NK-92 treated with Interleukin-12 subunit alpha and Interleukin-12 subunit beta, amount 100 ng/mL, for 24 hours (cell line): ENCODE data around the gene DNAI2.

Experiments
- DNase-seq: peaks from one replicate; lab custom pipeline; 2025; lab: John Stamatoyannopoulos, UW

DNAI2 gene

DNA sequence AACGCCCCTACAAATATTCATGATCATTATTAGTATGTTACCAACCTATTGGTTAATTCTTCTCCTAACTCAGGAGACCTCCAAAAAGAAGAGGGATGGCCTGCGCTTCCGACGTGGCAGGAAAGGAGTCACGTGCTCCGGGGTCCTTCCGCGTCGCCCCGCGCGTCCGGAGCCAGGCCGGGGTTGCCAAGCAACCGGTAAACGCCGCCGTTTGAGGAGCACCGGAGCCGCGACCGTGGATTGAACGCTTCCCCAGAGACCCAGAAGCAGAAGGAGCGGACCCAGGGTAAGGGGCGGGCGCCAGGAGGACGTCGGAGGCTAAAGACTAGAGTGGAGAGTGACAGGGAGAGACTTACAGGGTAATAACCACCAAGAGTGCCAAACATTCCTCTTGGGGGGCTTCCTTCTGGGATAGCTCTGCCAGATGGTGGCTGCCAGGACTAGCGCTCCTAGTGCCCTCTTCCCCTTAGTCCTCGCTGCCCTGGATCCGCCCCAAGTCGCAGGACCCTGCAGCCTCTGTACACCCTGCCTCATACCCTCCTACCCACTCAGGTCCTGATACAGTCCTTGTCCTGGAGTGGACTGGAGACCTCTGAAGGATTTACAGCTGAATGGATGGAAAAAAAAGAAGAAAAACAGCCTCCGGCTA is at the start of gene DNAI2:
Gene DNAI2 (plus strand): TSS at position 175 of the 649 bp plus-strand sequence. CDS start 7,584 bp downstream, outside the sequence.
- no peak for DNase-seq

GRCh38 chr17:74224959-74225725 is 48.9 kb upstream of the DNAI2 start:
- no peak for DNase-seq

DNA sequence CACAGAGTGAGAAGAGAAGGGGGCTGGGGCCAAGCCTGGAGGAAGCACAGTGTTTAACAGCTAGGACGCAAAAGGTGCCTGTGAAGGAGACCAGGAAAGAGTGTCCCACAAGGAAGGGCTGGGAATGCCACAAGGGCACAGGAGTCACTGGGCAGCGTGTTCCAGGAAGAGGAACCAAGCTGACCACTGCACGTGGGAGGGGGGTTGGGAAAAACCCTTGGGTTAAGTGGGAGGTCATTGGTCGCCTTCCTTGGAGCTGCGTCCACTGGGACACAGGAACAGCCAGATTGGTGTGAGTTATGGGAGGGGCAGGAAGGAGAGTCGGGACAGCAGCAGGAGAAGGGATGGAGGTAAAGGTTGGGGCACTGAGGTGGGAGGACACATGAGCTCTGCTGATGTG is 47.8 kb upstream of the DNAI2 start:
- DNase-seq, result no peak

DNA sequence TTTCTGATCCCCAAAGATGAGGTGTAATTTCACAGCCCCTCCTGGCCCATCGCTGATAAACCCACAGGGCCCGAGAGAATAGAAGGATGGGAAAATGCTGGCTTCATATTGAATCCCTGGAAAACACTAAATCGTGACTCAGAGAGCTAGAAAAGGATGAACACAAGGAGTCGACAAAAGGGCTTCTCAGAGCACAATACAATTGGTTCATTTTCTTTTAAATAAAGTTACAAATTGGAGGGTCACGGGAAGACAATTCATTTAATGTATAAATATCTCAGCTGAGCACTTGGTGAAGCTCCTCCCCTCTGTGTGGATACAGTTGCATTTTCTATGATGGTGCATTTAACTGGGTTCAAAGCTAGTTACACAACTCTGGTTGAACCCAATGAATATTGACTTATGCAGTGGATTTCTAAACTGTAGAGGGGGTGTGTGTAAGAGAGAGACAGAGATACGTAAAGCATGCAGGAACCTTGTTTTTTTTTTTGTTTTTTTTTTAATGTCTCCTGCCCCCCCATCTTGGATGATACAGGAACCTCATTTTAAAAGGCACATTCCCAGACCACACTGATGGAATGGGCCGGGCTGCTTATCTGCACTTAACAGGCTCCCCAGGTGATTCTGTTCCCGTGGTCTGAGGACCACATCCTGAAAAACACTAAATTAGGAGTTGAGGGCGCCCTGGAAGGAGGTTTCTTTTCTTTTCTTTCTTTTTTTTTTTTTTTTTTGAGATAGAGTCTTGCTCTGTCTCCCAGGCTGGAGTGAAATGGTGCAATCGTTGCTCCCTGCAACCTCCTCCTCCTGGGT is 46.6 kb upstream of the DNAI2 start:
- DNase-seq, result no peak

DNA sequence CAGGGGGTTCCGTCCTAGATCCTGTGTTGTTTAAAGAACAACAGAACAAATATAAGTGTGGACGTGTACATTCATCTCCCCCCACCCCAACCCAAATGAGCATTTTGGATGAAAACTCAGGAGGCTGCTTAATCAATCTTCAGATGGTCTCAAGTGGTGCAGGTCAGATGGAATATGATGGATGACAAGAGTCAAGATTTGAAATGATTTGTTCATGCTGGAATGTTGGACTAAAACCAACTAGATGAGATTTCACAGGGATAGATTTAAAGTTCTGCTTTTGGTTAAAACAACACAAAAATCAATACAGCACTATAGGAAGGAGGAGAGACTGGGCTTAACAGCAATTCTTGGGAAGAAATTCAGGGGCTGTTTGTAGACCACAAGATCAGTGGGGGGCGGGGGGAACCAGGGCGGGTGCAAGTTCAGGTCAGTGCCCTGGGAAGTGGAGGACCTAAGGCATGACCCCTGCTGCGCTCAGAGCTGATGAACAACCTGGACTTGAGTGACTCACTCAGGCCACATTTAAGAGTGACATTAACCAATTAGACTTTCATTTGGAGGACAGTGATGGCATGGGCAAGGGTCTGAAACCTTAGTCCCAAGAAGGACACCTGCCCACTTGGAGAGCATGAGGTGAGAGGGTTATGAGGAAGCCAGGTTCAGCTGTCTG is 45.6 kb upstream of the DNAI2 start:
- DNase-seq, result no peak

GRCh38 chr17:74230896-74231295 is 43.1 kb upstream of the DNAI2 start:
- DNase-seq, result no peak

GRCh38 chr17:74231928-74232907 is 41.8 kb upstream of the DNAI2 start:
- DNase-seq, result no peak

DNA sequence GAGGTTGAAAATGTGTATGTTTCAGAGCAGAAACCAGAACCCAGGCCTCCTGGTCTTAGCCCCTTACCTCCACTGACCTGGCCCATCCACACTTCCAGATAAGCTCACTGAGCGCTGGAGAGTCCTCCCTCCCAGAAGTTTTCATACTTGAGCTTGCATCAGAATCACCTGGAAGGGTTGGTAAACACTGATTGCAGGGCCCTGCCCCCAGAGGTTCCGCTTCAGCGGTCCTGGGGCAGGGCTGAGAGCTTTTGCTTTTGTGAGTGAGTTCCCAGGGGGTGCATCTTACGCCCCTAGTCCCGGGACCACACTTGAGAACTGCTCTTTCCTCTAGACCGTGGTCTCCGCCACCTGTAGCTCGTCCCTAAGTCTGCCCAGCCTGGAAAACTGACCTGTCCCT is 40.1 kb upstream of the DNAI2 start:
- no peak for DNase-seq

DNA sequence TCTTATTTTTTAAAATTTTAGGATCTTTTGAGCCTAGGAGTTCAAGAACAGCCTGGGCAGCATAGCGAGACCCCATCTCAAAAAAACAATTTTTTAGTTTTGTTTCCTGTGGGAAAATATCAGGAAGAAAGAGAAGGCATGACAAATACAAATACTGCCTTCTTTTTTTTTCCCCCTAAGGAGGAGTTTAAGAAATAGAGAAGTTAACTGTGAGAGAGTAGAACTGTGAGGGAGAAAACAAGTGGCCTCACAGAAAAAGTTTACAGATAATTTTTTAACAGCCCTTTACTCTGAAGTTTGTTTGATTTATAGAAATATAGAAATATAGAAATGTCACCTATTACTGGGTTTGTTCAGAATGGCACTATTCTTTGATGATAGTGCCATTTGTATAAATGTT is 39.5 kb upstream of the DNAI2 start:
- DNase-seq, result no peak

DNA sequence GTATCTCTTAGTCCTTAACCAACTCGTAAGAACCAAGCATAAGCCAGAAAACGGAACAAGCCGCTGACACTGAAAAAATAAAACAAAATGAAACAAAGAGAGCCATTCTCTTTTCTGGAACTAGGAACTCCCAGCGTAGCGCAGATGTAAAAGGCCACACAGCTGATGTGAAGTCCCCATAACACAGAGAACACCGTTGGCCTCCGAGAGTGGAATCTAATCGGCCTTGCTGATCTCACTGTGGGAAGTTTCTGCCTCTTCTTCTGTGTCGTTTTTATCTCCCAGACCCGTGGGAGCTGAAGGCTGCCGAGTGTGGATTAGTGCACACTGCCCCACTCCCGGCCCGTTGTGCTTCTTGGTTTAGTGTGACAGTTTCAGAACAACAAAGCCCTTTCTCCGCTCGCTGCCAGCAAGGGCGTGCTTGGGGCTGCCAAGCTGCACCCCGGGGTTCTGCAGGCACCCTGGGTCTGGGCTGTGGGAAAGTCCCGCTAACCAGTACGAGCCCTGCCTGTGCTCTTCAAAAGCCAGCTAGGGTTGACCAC is 38.9 kb upstream of the DNAI2 start:
- no peak for DNase-seq

DNA sequence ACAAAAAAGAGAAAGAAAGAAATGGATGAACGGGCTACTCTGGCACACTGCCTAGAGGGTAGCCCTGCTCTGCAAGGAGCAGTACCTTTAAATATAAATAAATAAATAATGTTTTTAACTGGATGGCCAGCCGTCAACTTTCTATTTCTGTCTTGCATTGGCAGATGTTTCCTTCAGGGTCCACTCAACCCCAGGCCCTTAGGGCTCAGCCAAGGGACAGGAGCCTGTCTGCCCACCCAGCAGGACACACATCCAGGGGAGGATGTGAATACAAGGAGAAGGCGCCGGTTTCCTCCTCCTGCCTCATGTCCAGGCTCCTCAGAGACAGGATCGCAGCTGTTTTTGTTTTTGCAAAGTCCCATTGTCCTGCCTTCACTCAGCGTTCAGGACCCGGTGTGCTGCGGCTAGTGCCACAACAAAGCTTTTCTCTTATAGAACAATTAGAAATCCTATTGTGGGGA is 38.1 kb upstream of the DNAI2 start:
- no peak for DNase-seq

- no peak for DNase-seq
Observed at GRCh38 chr17:74237321-74237720, 36.7 kb upstream of the DNAI2 start.

GRCh38 chr17:74239172-74239571 is 34.9 kb upstream of the DNAI2 start:
- no peak for DNase-seq

DNA sequence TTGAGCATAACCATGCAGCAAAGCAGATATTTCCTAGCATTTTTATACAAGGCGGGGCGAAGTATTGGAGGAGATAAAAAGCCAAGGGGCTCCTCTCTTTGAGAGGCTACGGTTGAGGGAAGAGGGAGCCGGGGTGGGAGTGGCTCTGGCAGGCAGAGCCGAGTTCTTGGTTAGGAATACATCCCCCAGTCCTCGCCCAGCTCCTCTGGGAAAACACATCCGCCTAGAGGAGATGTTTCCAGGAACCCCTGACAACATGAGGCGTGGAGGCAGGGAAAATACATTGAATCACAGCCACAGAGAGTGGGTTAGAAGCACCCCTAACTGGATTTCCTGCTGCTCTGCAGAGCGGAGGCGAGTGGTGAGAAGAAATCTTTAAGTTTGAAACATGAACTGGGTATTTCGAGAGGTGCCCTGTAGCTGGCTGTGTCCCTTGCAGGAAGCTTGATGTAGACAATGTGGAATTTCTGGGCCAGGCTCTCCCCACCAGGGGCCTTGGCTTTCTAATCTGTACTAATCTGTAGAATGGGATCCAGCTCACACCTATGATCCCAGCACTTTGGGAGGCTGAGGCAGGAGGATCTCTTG is 33.3 kb upstream of the DNAI2 start:
- no peak for DNase-seq

DNA sequence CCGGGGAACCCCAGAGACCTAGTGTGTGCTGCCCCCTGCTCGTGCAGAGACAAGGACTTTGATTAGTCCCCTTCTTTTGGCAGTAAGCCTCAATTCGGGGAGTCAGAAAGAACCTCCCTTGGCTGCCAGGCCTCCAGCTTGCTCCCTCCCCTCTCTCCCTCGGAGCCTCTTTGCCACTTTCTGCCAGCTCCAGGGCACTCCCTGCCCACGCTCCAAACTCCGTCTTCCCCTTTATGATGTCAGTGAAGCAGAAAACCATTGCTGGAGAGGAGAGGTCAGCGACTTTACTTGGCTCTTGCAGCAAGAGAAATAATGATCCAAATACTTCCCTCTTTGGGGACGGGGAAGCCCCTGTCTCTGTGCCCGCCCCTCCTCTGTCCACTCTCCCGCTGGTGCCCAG is 32.6 kb upstream of the DNAI2 start:
- no peak for DNase-seq

DNA sequence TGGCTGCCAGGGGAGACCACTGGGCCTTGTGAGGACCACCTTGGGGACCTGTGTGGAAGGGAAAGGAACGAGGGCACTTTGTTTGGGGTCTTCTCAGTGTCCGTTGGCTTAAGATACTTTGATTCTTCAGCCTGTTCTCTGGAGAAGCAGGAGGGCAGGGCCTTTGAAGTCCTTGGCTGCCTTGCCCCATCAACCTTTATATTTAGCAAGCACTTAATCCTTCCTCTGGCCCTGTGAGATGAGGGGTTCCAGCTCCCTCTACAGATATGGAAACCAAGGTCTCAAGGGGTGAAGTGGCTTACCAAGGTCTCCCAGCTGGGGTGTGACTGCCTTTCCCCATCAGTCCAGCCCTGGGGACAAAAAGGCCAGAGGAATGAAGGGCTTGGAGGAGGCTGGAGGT is 32.2 kb upstream of the DNAI2 start:
- no peak for DNase-seq

DNA sequence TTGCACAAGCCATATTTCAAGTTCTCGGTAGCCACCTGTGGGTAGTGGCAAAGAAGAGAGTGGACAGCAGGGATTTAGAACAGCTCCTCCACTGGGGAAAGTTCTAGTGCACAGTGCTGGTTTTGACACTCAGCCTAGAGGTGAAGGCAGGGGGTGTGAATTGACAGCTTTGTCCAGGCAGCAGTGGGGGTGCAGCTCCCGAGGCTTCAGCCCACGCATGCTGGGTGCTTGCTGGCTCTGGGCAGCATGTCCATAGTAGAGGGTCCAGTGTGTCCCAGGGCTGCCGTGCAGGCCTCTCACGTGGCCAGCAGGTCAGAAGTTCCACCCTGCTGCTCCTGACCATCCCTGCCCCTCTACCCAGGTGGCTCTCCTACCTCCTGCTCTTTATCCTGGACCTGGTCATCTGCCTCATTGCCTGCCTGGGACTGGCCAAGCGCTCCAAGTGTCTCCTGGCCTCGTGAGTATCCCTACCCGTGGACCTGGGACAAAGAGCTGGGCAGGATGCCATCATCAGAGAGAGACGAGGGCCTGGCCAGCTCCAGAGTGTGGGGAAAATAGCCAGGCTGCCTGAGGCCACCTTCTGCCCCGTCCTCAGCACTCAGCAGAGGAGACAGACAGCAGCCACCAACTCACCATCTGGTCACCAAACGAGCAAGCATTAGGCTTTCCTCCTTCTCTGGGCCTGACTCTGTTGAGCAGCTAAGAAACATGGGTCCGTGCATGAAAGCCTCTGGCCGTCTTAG is 30.9 kb upstream of the DNAI2 start:
- DNase-seq, result no peak

GRCh38 chr17:74244128-74244527 is 29.9 kb upstream of the DNAI2 start:
- DNase-seq, result no peak

DNA sequence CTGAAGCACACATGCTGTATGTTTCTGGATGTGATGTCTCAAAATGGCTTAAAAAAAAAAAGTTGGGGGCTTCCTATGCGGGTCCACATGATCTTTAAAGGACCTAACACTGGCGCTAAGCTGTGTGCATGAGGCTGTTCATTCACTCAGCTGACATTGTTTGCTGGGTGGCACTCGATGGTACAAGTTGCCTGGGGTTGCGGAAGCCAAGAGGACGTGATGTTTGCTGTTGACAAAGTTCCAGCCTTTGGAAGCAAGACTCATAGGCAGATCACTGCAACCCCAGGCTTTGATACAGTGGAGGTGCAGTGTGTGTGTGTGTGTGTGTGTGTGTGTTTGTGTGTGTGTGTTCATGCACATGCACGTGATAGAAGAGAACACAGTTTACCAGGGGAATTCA is 29.5 kb upstream of the DNAI2 start:
- no peak for DNase-seq
